Measurements from ENCODE around the gene POLR3A.

DNA sequence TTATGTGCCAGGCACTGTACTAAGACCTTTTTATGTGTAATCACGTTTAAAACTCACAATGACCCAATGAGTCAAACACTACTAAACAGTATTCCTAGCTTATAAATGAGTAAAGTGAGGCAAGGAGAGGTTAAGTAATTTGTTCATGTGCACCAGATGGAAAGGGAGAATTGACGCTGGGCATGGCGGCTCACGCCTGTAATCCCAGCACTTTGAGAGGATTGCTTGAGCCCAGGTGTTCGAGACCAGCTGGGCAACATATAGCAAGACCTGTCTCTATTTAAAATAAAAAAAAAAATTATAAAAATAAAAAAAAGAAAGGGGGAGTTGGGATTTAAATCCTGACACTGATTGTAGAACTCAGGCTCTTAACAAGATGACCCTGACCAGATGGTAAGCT is 56.0 kb downstream of the POLR3A start:
- TF ChIP-seq, protein P1, sequence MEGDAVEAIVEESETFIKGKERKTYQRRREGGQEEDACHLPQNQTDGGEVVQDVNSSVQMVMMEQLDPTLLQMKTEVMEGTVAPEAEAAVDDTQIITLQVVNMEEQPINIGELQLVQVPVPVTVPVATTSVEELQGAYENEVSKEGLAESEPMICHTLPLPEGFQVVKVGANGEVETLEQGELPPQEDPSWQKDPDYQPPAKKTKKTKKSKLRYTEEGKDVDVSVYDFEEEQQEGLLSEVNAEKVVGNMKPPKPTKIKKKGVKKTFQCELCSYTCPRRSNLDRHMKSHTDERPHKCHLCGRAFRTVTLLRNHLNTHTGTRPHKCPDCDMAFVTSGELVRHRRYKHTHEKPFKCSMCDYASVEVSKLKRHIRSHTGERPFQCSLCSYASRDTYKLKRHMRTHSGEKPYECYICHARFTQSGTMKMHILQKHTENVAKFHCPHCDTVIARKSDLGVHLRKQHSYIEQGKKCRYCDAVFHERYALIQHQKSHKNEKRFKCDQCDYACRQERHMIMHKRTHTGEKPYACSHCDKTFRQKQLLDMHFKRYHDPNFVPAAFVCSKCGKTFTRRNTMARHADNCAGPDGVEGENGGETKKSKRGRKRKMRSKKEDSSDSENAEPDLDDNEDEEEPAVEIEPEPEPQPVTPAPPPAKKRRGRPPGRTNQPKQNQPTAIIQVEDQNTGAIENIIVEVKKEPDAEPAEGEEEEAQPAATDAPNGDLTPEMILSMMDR (IDR thresholded peaks at IDR 0.05): no peak
- no peak for TF ChIP-seq POLR2A (IDR thresholded peaks at IDR 0.05)

Measured in esophagus squamous epithelium (tissue), 4 donors.